ENCODE measurements around the gene BRF1.
"Not testable (repeated sequence)": the region's sequence is repeated elsewhere in the genome, so short reads cannot be mapped to it uniquely, and the experiment has no call there.

The BRF1 gene

GRCh38 chr14:105329411-105330150 lies 28.8 kb upstream of the BRF1 start:
- H3K36me3 Mint-ChIP-seq (ENCODE audit: low read depth), result peaks cover 6% of the 10 kb centered on the region
- H3K4me1 Mint-ChIP-seq, result peaks cover 38% of the 10 kb centered on the region
- H3K27ac Mint-ChIP-seq, result no peak overlapping the region
- H3K27me3 Mint-ChIP-seq (ENCODE audit: low read depth, poor library complexity), result no peaks in the 10 kb centered on the region
- no peak for DNase-seq
- no peak for TF ChIP-seq CTCF (IDR thresholded peaks at IDR 0.05)
- no peak overlapping the region for H3K4me3 Mint-ChIP-seq
- H3K9me3 Mint-ChIP-seq, result peaks cover 10% of the 10 kb centered on the region

DNA sequence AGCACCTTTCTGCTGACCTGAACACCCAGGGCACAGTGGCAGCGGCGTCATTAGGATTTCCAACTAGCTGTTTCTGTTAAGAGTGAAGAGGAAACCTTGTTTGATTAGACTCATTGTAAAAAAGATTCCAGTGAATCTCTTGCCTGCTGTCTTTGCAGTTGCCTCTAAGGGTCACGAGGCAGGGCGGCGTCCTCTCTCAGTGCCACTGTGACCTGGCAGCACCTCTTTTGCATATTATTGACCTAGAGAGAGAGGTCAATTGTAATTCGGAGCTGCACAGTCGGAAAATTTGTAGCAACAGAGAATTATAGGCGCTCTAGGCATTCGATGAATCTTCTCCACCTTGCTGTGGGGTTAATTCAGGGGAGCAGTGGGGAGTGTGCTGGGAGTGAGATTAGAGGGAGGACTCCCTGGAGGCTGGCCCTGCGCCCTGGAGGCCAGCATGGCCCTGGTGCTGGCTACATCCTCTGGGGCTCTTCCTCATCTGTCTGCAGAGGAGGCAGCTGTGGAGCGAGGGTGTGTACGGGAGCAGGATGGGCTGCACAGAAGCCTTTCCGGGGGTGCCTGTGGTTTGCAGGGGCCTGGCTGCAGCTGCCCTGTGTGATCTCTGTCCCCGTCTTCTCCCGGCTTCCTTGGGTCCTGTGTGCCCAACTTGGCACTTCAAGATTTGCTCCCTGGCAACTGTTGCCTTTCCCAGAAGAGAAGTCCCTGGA lies 28.0 kb upstream of the BRF1 start:
- Mint-ChIP-seq H3K27me3 (ENCODE audit: low read depth, poor library complexity) (no peaks in the 10 kb centered on the region), H3K9me3 (peaks cover 10% of the 10 kb centered on the region), H3K4me3 (no peak overlapping the region), H3K27ac (peak overlapping the region; percentile 47), H3K36me3 (ENCODE audit: low read depth) (peaks cover 6% of the 10 kb centered on the region), H3K4me1 (peaks cover 44% of the 10 kb centered on the region)
- TF ChIP-seq CTCF (IDR thresholded peaks at IDR 0.05), result no peak
- DNase-seq, result no peak

GRCh38 chr14:105328070-105328677 lies 27.4 kb upstream of the BRF1 start:
- TF ChIP-seq CTCF (IDR thresholded peaks at IDR 0.05), result no peak
- Mint-ChIP-seq H3K27me3 (ENCODE audit: low read depth, poor library complexity) (no peaks in the 10 kb centered on the region), H3K27ac (no peak overlapping the region), H3K36me3 (ENCODE audit: low read depth) (peaks cover 6% of the 10 kb centered on the region), H3K4me1 (peaks cover 50% of the 10 kb centered on the region), H3K4me3 (no peak overlapping the region), H3K9me3 (peaks cover 10% of the 10 kb centered on the region)
- no peak for DNase-seq

DNA sequence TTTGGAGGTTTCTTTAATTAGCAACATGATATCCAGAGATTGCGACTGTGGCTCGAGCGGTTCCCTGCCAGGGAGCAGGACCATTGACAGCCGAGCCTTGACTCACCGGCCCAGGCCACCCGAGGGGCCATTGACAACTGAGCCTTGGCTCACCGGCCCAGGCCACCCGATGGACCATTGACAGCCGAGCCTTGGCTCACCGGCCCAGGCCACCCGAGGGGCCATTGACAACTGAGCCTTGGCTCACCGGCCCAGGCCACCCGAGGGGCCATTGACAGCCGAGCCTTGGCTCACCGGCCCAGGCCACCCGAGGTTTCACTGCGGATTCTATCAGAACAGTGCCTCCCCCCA lies 26.9 kb upstream of the BRF1 start:
- not testable (repeated sequence) for H3K27me3 Mint-ChIP-seq (ENCODE audit: low read depth, poor library complexity); DNase-seq; H3K27ac Mint-ChIP-seq; H3K4me3 Mint-ChIP-seq; H3K9me3 Mint-ChIP-seq
- Mint-ChIP-seq H3K4me1 (peaks cover 55% of the 10 kb centered on the region), H3K36me3 (ENCODE audit: low read depth) (peaks cover 11% of the 10 kb centered on the region)

DNA sequence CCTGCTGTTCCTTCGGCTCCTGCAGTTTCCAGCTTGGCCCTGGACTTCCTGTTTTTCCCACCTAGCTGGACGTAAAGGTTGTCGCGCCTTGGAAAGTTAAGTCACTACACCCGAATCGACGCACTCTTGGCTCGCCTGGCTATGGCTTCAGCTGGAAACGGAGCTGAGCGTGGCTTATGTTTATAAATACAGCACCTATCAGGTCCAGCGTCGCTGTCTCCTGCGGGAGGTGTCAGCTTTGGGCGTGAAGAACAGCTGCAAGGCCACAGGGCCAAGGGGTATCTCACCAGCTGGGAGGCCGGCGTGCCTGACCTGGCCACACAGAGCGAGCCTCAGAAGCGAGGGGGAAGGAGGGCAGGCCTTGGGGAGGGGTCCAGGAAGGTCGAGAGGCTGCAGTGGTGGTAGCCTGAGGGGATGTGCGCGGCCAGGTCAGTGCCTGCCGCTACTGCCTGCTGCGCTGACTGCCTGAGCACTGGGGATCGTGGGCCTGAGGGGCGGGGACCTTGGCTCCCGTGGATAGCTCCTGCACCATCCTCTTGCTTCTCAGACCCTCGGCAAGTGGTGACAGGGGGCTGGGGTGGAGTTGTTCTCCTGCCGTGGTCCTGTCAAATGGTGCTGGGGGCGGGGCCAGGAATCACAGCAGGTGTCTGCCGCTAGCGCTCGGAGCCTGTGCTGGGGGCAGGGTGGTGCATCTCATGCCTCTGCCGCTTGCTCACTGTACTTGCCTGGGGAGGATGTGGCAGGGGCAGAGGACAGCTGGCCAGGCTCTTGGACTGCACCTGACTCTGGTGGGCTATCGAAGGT lies 26.3 kb upstream of the BRF1 start:
- Mint-ChIP-seq H3K27ac (peak overlapping the region; percentile 42), H3K4me3 (peak overlapping the region; percentile 36), H3K27me3 (ENCODE audit: low read depth, poor library complexity) (no peaks in the 10 kb centered on the region), H3K36me3 (ENCODE audit: low read depth) (peaks cover 15% of the 10 kb centered on the region), H3K9me3 (peaks cover 9% of the 10 kb centered on the region), H3K4me1 (peaks cover 58% of the 10 kb centered on the region)
- peak; percentile 42 for DNase-seq
- no peak for TF ChIP-seq CTCF (IDR thresholded peaks at IDR 0.05)

DNA sequence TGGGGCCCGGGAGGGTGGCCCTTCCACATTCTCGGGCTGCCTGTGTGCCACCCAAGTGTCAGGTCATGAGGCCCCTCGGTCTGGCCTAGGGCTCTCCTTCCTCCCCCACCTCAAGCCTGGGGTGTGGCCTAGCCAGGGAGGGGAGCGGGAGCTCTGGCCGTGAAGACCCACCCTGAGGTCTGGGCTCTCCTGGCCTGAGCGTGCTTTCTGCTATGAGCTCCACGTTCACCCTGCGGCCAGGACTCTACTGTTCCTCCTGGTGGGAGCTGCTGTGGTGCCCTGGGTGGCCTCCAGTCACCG lies 25.7 kb upstream of the BRF1 start:
- peaks cover 53% of the 10 kb centered on the region for H3K4me1 Mint-ChIP-seq
- peaks cover 10% of the 10 kb centered on the region for H3K36me3 Mint-ChIP-seq (ENCODE audit: low read depth)
- H3K27me3 Mint-ChIP-seq (ENCODE audit: low read depth, poor library complexity), result no peaks in the 10 kb centered on the region
- H3K27ac Mint-ChIP-seq, result peak overlapping the region; percentile 42
- H3K9me3 Mint-ChIP-seq, result peaks cover 4% of the 10 kb centered on the region
- no peak for DNase-seq
- H3K4me3 Mint-ChIP-seq, result no peak overlapping the region
- TF ChIP-seq CTCF (IDR thresholded peaks at IDR 0.05), result no peak

Measured in nephron progenitor cell (in vitro differentiated cells).